HepG2 (cell line): ENCODE results near the gene CAPN9. TPM values are rescaled to one million over a fixed set of nuclear protein-coding genes. Genes with fewer than 3 reads are reported as not detected.

Experiments used
- KDM6A ChIP-seq: IDR thresholded peaks from 2 replicates; pipeline ENCODE4 v1.6.1; 2016; ENCODE audit warnings: low read depth
- MEF2D ChIP-seq: sonication (generic); formaldehyde crosslinking; IDR thresholded peaks from 2 replicates; pipeline ENCODE4 v1.5.1; 2020; ENCODE audit warnings: mild to moderate bottlenecking, missing genetic modification reagents
- PLRG1 ChIP-seq: fragments of 450-650 bp; conservative IDR thresholded peaks from 2 replicates; pipeline ENCODE4 v1.6.1; 2016
- PRMT3 ChIP-seq: sonication (generic); formaldehyde crosslinking; IDR thresholded peaks from 2 replicates; pipeline ENCODE4 v1.8.1; 2022; ENCODE audit warnings: low read depth, mild to moderate bottlenecking, moderate library complexity, missing genetic modification reagents, borderline replicate concordance
- RBAK ChIP-seq: sonication (generic); formaldehyde crosslinking; IDR thresholded peaks from 2 replicates; pipeline ENCODE4 v1.5.1; 2020; ENCODE audit warnings: mild to moderate bottlenecking, missing genetic modification reagents
- SRSF1 ChIP-seq: fragments of 200-400 bp; formaldehyde crosslinking; optimal IDR thresholded peaks from 2 replicates; pipeline ENCODE3; 2017; ENCODE audit warnings: mild to moderate bottlenecking, low read depth, low read length, moderate library complexity
- SSRP1 ChIP-seq: IDR thresholded peaks from 2 replicates; pipeline ENCODE4 v1.6.1; 2016; ENCODE audit warnings: control low read depth
- TBX3 ChIP-seq: fragments of 450-650 bp; IDR thresholded peaks from 2 replicates; pipeline ENCODE4 v1.6.1; 2017; ENCODE audit warnings: antibody characterized with exemption, mild to moderate bottlenecking, inconsistent platforms, borderline replicate concordance
- ZBTB1 ChIP-seq: sonication (generic); formaldehyde crosslinking; IDR thresholded peaks from 2 replicates; pipeline ENCODE4 v1.4.0; 2020; ENCODE audit warnings: missing genetic modification reagents, borderline replicate concordance
- ZNF253 ChIP-seq: sonication (generic); formaldehyde crosslinking; IDR thresholded peaks from 2 replicates; pipeline ENCODE4 v1.8.0; 2022; ENCODE audit warnings: mild to moderate bottlenecking, missing genetic modification reagents, borderline replicate concordance
- ZNF569 ChIP-seq: sonication (generic); formaldehyde crosslinking; IDR thresholded peaks from 2 replicates; pipeline ENCODE4 v1.5.0; 2020; ENCODE audit warnings: mild to moderate bottlenecking, missing genetic modification reagents, moderate library complexity, borderline replicate concordance
- ZNF614 ChIP-seq: IDR thresholded peaks from 2 replicates; pipeline ENCODE4 v1.6.1; 2018; ENCODE audit warnings: missing biosample characterization, missing genetic modification reagents, inconsistent platforms, borderline replicate concordance
- ZSCAN22 ChIP-seq: sonication (generic); formaldehyde crosslinking; IDR thresholded peaks from 2 replicates; pipeline ENCODE4 v1.4.0; 2020; ENCODE audit warnings: mild to moderate bottlenecking, missing genetic modification reagents
- polyA plus RNA-seq, 8 experiments: library from polyadenylated mRNA; depleted of rRNA in 3 of 8; stranded (reverse) in 7 of 8; unstranded in 1 of 8; fragments of >200 nt; fragmentation: Illumina TruSeq in 4 of 8; extraction: Trizol in 4 of 8; gene quantifications; 2 replicates each; pipeline versions ENCODE4 v1.2.1 to v1.2.3, GENCODE V29; 2011 to 2016; ENCODE audit warnings: low read depth in 4 of 8, missing spikeins in 1 of 8, mixed read lengths in 1 of 8; ENCODE audit not compliant: insufficient read depth in 1 of 8
- total RNA-seq, 5 experiments: library from RNA; depleted of rRNA; stranded (reverse); fragments of >200 nt; fragmentation: Illumina TruSeq; extraction: Trizol; gene quantifications; 2 replicates each; pipeline ENCODE4 v1.2.3, GENCODE V29; 2016; ENCODE audit warnings: low read depth in 1 of 5
- TF ChIP-seq, protein P1 (sequence below): sonication (generic); formaldehyde crosslinking; IDR thresholded peaks from 2 replicates; pipeline ENCODE4 v1.8.0; 2022; ENCODE audit warnings: mild to moderate bottlenecking, missing genetic modification reagents; ENCODE audit not compliant: insufficient replicate concordance
- TF ChIP-seq, protein P2 (sequence below): sonication (generic); formaldehyde crosslinking; IDR thresholded peaks from 2 replicates; pipeline ENCODE4 v1.5.0; 2020; ENCODE audit warnings: missing genetic modification reagents
- TF ChIP-seq, protein P3 (sequence below): sonication (generic); formaldehyde crosslinking; IDR thresholded peaks from 2 replicates; pipeline ENCODE4 v1.8.1; 2023; ENCODE audit warnings: mild to moderate bottlenecking, inconsistent platforms, moderate library complexity, missing genetic modification reagents, borderline replicate concordance
- TF ChIP-seq, protein P4 (sequence below): sonication (generic); formaldehyde crosslinking; IDR thresholded peaks from 2 replicates; pipeline ENCODE4 v1.9.0; 2022; ENCODE audit warnings: low read depth, missing genetic modification reagents
- TF ChIP-seq, protein P5 (sequence below): IDR thresholded peaks from 2 replicates; pipeline ENCODE4 v1.6.1; 2012; ENCODE audit warnings: low read depth, low read length, improper control_type of control experiment
- TF ChIP-seq, protein P6 (sequence below): sonication (generic); formaldehyde crosslinking; IDR thresholded peaks from 2 replicates; pipeline ENCODE4 v1.5.0; 2020; ENCODE audit warnings: mild to moderate bottlenecking, missing genetic modification reagents, borderline replicate concordance

CAPN9 gene
- total and polyA plus RNA-seq, 2 of the 13 experiments (the other 11 are each of a cell fraction or from before 2014, with no cell fraction given) = 0.04 to 0.31 TPM

DNA sequence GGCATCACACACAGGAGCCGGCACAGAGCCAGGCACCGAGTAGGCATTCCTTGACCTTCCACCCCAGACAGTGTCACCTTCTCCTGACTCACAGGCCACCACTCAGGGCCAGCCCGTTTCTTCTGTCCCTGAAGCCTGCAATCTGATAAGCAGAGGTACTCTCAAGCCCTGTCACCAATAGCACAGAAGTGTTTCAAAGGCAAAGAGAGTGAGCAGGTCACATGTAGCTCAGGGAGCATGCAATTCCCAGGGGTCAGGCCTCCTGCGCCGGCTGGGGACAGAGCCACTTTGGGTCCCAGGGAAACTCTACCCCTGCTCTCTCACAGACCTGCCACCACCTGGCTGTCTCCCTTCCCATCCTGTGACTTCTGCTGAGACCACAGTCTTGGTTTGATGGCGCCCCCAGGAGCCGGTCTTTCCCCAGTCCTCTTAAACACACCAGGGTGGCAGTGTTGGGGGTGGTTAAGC is 13.2 kb downstream of the CAPN9 start (continued):
- TF ChIP-seq, protein P1, sequence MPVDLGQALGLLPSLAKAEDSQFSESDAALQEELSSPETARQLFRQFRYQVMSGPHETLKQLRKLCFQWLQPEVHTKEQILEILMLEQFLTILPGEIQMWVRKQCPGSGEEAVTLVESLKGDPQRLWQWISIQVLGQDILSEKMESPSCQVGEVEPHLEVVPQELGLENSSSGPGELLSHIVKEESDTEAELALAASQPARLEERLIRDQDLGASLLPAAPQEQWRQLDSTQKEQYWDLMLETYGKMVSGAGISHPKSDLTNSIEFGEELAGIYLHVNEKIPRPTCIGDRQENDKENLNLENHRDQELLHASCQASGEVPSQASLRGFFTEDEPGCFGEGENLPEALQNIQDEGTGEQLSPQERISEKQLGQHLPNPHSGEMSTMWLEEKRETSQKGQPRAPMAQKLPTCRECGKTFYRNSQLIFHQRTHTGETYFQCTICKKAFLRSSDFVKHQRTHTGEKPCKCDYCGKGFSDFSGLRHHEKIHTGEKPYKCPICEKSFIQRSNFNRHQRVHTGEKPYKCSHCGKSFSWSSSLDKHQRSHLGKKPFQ (CRISPR knock-in tag) = no peak
- TF ChIP-seq, protein P2, sequence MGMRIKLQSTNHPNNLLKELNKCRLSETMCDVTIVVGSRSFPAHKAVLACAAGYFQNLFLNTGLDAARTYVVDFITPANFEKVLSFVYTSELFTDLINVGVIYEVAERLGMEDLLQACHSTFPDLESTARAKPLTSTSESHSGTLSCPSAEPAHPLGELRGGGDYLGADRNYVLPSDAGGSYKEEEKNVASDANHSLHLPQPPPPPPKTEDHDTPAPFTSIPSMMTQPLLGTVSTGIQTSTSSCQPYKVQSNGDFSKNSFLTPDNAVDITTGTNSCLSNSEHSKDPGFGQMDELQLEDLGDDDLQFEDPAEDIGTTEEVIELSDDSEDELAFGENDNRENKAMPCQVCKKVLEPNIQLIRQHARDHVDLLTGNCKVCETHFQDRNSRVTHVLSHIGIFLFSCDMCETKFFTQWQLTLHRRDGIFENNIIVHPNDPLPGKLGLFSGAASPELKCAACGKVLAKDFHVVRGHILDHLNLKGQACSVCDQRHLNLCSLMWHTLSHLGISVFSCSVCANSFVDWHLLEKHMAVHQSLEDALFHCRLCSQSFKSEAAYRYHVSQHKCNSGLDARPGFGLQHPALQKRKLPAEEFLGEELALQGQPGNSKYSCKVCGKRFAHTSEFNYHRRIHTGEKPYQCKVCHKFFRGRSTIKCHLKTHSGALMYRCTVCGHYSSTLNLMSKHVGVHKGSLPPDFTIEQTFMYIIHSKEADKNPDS = no peak
- TF ChIP-seq, protein P3, sequence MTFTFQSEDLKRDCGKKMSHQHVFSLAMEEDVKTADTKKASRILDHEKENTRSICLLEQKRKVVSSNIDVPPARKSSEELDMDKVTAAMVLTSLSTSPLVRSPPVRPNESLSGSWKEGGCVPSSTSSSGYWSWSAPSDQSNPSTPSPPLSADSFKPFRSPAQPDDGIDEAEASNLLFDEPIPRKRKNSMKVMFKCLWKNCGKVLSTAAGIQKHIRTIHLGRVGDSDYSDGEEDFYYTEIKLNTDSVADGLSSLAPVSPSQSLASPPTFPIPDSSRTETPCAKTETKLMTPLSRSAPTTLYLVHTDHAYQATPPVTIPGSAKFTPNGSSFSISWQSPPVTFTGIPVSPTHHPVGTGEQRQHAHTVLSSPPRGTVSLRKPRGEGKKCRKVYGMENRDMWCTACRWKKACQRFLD (CRISPR knock-in tag) = no peak
- TF ChIP-seq ZNF614 (CRISPR knock-in tag) (no peak), ZNF569 (CRISPR knock-in tag) (no peak), ZNF253 (CRISPR knock-in tag) (no peak), RBAK (CRISPR knock-in tag) (no peak), SRSF1 (no peak), ZBTB1 (CRISPR knock-in tag) (no peak), PRMT3 (CRISPR knock-in tag) (no peak), SSRP1 (CRISPR knock-in tag) (no peak), TBX3 (no peak), MEF2D (CRISPR knock-in tag) (no peak), ZSCAN22 (no peak), PLRG1 (no peak), KDM6A (CRISPR knock-in tag) (no peak)
- TF ChIP-seq, protein P4, sequence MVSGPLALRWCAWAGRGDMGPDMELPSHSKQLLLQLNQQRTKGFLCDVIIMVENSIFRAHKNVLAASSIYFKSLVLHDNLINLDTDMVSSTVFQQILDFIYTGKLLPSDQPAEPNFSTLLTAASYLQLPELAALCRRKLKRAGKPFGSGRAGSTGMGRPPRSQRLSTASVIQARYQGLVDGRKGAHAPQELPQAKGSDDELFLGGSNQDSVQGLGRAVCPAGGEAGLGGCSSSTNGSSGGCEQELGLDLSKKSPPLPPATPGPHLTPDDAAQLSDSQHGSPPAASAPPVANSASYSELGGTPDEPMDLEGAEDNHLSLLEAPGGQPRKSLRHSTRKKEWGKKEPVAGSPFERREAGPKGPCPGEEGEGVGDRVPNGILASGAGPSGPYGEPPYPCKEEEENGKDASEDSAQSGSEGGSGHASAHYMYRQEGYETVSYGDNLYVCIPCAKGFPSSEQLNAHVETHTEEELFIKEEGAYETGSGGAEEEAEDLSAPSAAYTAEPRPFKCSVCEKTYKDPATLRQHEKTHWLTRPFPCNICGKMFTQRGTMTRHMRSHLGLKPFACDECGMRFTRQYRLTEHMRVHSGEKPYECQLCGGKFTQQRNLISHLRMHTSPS (CRISPR knock-in tag) = no peak
- TF ChIP-seq, protein P5, sequence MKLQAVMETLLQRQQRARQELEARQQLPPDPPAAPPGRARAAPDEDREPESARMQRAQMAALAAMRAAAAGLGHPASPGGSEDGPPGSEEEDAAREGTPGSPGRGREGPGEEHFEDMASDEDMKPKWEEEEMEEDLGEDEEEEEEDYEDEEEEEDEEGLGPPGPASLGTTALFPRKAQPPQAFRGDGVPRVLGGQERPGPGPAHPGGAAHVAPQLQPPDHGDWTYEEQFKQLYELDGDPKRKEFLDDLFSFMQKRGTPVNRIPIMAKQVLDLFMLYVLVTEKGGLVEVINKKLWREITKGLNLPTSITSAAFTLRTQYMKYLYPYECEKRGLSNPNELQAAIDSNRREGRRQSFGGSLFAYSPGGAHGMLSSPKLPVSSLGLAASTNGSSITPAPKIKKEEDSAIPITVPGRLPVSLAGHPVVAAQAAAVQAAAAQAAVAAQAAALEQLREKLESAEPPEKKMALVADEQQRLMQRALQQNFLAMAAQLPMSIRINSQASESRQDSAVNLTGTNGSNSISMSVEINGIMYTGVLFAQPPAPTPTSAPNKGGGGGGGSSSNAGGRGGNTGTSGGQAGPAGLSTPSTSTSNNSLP = no peak
- TF ChIP-seq, protein P6, sequence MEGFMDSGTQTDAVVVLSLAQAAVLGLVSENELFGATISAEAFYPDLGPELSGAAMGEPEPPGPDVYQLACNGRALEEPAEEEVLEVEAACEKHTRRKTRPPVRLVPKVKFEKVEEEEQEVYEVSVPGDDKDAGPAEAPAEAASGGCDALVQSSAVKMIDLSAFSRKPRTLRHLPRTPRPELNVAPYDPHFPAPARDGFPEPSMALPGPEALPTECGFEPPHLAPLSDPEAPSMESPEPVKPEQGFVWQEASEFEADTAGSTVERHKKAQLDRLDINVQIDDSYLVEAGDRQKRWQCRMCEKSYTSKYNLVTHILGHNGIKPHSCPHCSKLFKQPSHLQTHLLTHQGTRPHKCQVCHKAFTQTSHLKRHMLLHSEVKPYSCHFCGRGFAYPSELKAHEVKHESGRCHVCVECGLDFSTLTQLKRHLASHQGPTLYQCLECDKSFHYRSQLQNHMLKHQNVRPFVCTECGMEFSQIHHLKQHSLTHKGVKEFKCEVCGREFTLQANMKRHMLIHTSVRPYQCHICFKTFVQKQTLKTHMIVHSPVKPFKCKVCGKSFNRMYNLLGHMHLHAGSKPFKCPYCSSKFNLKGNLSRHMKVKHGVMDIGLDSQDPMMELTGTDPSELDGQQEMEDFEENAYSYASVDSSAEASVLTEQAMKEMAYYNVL (CRISPR knock-in tag) = no peak
